CD4-positive, alpha-beta T cell treated with Interleukin-6 for 4 hours (primary cell): ENCODE results near the gene FIGNL1.
A peak's percentile ranks its signal among the peaks of the same experiment; 100 is the strongest.
"Not testable (repeated sequence)": the region's sequence is repeated elsewhere in the genome, so short reads cannot be mapped to it uniquely, and the experiment has no call there.

ENCODE experiments used
- DNase-seq: peaks from one replicate; pipeline ENCODE4 v3.0.0-alpha.2; 2020; ENCODE audit warnings: mixed read lengths

The FIGNL1 gene

DNA sequence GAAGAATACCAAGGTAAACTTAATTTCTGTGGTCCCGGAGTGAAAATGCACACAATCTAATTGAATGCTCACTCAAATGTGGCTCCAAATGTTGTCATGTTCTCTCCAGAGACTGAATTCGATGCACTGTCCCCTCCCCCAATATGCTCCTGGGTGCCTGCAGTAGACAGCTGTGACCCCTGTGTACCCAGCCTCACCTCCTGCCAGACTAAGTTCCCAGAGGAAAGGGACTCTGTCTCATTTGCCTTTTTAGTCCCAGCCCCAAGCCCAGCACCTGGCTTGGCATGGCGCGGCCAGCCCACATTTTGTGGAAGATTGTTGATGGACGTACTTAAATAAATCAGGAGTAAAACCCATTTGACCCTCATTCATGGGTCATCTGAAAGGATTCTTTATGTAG is 21.8 kb upstream of the FIGNL1 start:
- DNase-seq, result no peak

DNA sequence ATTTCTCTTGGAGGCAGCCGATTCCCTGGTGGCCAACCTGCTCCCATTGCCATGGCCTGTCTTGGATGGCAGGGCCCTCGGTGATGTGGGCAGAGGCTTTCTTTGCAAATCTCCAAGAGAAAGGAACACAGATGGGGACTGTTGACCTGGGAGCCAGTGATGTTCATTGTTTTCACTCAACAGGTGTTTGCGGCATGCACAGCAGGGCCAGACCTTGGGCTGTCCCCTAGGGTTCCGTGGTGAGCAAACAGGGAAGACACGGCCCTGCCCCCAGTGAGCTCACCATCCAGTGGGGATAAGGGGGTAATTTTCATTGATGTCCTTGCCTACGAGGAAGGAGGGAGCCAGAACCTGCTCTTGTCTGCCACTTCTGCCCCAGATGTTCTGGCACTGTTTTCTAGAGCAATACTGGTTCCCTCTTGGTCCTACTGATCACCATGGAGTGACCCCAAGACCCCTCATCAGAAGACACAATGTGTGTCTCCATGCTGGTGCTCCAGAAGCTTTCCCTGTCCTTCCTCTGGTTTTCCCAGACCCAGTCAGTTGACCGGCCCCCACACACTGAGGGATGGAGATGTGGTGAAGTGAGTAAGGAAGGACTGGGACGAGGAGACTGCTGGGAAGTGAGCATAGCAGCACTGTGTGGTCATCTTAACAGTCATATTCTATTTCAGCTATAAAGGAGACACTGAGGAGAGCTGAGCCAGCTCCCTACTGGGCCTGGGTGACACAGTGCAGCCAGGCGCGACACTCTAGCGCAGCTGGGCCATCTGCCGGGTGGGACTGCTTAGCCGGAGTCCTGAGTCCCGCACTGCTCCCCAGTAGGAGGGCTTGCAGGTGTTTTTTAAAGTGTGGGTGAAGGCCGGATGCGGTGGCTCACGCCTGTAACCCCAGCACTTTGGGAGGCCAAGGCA is 20.4 kb upstream of the FIGNL1 start:
- DNase-seq, result no peak

DNA sequence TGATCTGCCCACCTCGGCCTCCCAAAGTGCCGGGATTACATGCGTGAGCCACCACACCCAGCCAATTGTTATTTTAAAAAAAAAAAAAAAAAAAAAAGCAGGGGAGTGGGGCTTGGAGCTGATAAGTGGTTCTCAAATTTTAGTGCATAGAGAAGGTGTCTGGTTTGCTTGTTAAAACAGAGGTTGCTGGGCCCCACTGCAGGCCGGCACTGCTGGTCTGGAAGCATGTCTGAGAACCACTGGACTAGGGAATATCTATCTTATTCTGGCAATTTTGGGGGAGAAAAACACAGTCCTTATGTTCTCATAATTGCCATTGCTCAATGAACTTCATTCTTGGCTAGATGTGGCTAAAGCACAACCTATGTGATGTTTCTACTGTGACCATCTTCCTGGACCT is 19.0 kb upstream of the FIGNL1 start:
- DNase-seq, result no peak

DNA sequence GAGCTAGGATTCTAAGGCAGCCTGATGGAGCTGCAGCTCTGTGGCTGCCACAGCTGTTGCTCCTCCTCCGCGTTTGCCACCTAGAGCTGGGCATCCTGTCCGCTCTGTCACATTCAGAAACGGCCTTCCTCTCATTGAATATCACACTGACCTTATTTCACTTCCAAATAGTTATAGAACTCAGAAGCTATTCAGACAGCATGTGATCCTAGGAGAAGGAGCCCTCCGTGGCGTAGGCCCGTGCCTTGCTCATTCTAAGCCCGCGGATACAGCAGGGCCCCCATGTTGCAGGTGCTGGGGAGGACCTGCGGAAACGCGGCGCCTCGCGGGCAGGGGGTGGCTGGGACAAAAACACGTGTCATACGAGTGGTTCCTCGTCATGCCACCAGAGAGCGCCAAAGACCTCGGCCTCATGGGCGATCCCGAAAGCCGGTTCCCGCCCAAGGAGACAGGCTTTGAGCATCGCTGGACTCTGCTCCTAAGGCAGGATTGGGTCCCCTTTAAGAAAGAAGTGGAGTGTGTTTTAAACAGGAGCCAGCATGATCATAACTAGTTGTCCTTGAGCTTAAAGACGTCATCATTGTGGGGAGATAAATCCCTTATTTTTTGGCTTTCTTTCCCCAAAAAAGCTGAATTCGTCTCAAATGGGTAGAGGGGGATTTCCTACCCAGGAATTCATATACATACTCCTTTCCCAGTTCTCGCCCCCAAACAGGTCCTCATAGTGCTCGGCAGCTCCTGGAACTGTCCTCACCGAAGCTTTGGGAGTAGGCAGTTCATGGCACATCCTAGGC is 17.9 kb upstream of the FIGNL1 start:
- peak; percentile 87 for DNase-seq

- no peak for DNase-seq
These were observed 16.9 kb upstream of the FIGNL1 start for GRCh38 chr7:50466815-50467585.

DNA sequence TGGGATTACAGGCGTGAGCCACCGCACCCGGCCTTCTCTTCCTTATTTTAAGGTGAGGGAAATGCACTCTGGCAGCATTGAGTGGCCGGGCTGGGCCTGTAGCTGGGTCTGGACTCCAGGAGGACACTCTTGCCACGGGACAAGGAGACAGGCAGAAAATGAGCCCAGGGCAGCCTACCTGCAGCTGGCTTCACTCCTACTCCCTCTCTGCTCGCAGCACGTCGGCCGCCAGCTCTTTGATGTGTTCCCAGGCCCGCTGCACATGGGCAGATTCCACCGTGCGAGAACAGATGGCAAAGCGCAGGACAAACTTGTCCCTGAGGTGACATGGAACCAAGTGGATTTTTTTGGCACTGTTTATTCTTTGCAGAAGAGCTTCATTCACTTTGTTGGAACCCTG is 12.9 kb upstream of the FIGNL1 start:
- DNase-seq, result no peak

- no peak for DNase-seq
These were observed 12.2 kb upstream of the FIGNL1 start for GRCh38 chr7:50462361-50462760.

DNA sequence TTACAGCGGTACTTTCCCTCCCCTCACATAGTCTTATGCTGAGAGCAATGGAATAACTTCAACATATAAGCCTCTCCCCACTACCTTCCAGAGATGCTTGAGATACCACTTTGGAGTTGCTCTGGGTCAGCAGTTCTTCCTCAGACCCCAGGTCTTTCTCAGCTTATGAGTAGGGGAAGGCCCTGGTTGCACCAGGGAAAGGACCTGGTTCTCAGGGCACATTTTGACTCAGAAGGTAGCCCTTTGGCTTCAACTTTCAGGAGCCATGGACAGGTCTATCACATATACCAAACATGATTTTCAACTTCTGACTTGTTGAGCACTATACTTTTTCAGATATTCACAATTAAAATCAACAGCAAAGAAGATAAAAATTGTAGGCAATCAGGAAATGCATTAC is 11.5 kb upstream of the FIGNL1 start:
- no peak for DNase-seq

DNA sequence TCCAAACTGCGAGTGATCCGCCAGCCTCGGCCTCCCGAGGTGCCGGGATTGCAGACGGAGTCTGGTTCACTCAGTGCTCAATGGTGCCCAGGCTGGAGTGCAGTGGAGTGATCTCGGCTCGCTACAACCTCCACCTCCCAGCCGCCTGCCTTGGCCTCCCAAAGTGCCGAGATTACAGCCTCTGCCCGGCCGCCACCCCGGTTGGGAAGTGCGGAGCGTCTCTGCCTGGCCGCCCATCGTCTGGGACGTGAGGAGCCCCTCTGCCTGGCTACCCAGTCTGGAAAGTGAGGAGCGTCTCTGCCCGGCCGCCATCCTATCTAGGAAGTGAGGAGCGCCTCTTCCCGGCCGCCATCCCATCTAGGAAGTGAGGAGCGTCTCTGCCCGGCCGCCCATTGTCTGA is 9.0 kb upstream of the FIGNL1 start:
- not testable (repeated sequence) for DNase-seq

DNA sequence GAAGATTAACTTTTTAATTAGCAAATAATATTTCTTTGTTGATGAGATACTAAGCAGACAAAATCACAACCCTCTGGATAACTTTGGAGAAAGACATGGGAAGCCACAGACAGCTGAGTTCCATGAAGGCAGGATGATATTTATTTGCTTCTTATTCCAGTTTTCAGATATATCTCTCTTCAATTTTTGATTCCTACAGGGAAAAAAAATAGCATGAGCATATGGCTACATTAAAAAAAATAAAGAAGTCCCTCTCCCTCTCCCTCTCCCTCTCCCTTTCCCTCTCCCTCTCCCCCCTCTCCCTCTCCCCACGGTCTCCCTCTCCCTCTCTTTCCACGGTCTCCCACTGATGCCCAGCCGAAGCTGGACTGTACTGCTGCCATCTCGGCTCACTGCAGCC is 8.5 kb upstream of the FIGNL1 start:
- not testable (repeated sequence) for DNase-seq

DNA sequence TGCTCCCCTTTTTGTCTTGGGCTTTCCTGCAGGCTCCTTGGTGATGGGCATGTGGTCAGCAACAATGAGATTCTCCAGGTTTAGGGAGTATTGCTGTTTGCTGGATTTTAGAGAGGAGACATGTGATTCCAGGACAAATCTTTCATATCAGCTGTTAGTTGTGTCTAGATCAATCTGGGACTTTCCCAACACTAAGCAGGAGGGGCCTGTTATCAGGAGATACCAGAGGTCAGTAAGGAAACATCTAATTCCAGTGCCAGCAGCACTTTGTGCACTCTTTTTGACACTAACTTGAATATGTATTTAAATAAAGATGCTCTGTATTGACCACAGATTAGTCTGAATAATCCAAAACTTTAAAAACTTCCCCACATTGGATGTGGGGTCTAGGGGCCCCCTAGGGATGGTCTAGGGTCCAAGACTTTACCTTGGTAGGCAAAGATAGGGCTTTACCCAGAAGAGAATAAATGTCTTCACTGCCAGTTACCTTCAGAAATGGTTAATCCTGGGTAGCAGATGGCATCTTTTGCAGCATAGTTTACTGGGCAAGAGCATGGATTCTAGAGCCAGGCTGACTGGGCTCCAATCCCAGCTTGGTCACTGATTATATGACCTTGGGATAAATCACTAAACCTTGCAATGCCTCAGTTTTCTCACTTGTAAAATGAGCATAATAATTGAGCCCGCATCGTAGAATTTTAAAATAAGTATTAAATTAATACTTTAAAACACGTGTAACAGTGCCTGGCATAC is 6.4 kb upstream of the FIGNL1 start:
- DNase-seq, result no peak

- DNase-seq, result no peak
These were observed 5.5 kb upstream of the FIGNL1 start for GRCh38 chr7:50455658-50456057.

DNA sequence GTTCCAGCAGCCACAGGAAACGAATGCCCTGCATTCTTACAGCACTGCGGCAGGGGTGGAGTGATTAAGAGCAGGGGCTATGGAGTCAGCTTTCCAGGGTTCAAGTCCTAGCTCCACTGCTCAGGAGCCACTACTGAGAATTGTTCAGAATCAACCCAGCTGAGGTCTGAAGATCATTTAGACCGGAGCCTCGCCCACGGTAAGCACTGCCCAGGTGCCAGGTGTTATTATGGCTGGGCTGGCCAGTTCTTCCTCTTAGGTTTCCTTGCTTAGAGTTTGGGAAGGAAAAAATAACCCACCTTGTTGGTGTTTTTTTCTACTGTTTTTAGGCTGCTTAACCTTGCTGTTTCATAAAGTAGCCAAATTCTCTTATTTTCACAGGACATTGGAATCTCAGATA is 4.8 kb upstream of the FIGNL1 start:
- DNase-seq, result no peak

DNA sequence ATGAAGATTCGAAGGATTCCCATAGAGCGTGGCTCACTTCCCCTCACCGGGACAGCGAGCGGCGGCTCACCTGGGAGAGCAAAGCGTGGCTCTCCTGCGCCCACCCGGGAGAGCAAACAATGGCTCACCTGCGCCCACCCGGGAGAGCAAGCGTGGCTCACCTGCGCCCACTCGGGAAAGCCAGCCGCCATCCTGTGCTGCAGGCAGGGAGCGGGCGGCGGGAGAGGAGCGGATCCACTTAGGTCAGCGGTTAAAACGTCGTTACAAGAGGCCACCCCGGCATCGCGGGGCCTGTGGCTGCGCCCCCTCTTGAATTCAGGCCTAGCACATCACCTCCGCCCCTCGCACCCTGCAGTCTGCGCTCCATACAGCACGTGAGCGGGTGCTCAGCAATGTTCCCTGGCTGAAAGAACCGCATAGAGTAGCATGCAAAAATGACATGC is 461 bp upstream of the FIGNL1 start:
- peak; percentile 56 for DNase-seq

GRCh38 chr7:50449501-50449880 is 659 bp downstream of the FIGNL1 start:
- no peak for DNase-seq

DNA sequence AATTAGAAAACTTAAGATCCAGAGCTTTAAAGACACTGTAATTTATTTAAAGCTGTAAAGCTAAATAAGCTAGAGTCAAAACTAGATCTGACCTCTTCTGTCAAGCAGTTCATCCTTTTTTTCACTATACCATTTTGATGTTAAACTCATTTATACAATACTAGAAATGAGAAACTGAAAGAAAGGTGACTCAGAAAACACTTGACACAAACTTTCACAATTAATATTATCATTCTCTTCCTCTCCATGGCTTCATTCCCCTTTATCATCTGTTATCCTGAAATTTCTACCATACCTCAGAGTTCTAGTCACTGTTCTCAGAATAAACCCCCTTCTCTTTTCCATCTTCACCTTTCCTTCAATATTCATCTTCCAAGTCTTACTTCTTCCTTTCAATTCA is 1.3 kb downstream of the FIGNL1 start:
- DNase-seq, result no peak

DNA sequence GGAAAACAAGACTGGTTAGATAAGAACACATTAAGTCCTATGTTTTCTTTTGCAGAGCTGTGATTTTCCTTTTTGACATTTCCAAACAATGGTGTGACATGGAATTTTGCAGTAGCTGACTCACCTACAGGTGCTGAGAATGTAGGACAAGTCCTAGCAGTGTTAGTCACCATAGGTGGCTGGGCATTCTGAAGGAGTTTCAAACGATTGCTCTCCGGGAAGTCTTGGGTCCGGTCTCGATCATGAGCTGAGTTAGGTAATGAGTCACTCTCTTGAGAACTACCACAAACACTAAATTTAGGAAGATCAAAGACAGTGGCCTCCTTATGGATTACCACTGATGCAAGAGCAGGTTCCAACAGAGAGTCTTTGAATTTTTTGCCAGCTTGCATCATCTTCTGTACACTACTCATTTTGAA is 3.6 kb downstream of the FIGNL1 start:
- no peak for DNase-seq

DNA sequence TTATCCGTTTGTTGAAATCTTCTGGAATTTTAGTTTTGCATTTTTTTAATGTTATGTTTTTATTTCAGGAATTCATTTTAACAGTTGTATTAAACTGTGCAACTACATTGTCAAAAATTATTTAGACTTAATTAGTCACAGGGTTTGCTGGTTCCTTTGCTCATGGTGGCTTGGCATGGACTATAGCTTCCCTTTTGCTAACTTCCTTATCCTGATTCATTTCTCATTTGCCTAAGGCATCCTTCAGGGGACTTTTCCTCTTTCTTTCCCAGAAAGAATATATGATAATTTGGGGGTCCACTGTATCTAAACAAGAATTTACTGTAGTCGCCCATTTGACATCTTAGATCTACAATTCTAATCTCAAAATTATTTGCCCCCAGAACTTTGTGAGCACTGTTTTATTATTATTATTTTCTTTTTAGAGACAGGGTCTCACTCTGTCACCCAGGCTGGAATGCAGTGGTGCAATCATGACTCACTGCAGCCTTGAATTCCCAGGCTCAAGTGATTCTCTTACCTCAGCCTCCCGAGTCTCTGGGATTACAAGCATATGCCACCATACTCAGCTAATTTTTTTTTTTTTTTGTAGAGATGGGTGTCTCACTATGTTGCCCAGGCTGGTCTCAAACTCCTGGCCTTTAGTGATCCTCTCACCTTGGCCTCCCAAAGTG is 13.9 kb downstream of the FIGNL1 start:
- DNase-seq, result no peak

- DNase-seq, result no peak
These were observed 18.3 kb downstream of the FIGNL1 start for GRCh38 chr7:50431722-50432305.

GRCh38 chr7:50431316-50431715 is 18.8 kb downstream of the FIGNL1 start:
- no peak for DNase-seq

GRCh38 chr7:50428911-50429310 is 21.2 kb downstream of the FIGNL1 start:
- no peak for DNase-seq

GRCh38 chr7:50427518-50427917 is 22.6 kb downstream of the FIGNL1 start:
- DNase-seq, result no peak
